Parathyroid adenoma (tissue), 2 donors: ENCODE measurements around the gene DNAJA1.

Experiments
- H2AFZ ChIP-seq: fragments of 300-600 bp; sonication (generic); one replicate; pipeline ENCODE4 v1.7.0; 2017; ENCODE audit warnings: antibody characterized with exemption, mild to moderate bottlenecking
- H3K27ac ChIP-seq: fragments of 300-600 bp; sonication (generic); one replicate; pipeline ENCODE4 v1.7.0; 2017
- H3K27me3 ChIP-seq: fragments of 300-600 bp; sonication (generic); one replicate; pipeline ENCODE4 v1.7.0; 2017; ENCODE audit warnings: low read length; ENCODE audit not compliant: control insufficient read depth, insufficient read depth
- H3K36me3 ChIP-seq: fragments of 300-600 bp; sonication (generic); one replicate; pipeline ENCODE4 v1.7.0; 2017; ENCODE audit warnings: low read length; ENCODE audit not compliant: control insufficient read depth, insufficient read depth
- H3K4me1 ChIP-seq: fragments of 300-600 bp; sonication (generic); one replicate; pipeline ENCODE4 v1.7.0; 2017; ENCODE audit warnings: control low read depth
- H3K4me2 ChIP-seq: fragments of 300-600 bp; sonication (generic); one replicate; pipeline ENCODE4 v1.7.0; 2017; ENCODE audit warnings: low read length
- H3K4me3 ChIP-seq: fragments of 300-600 bp; sonication (generic); one replicate; pipeline ENCODE4 v1.7.0; 2017; ENCODE audit warnings: low read depth, low read length
- H3K79me2 ChIP-seq: fragments of 300-600 bp; sonication (generic); one replicate; pipeline ENCODE4 v1.7.0; 2017; ENCODE audit warnings: control low read depth
- H3K9ac ChIP-seq: fragments of 300-600 bp; sonication (generic); one replicate; pipeline ENCODE4 v1.7.0; 2017; ENCODE audit warnings: mild to moderate bottlenecking
- H3K9me3 ChIP-seq: fragments of 300-600 bp; sonication (generic); one replicate; pipeline ENCODE4 v1.7.0; 2017; ENCODE audit warnings: low read length; ENCODE audit not compliant: control insufficient read depth
- CTCF ChIP-seq: fragments of 300-600 bp; sonication (generic); IDR thresholded peaks from one replicate; pipeline ENCODE4 v1.7.0; 2017; ENCODE audit warnings: antibody characterized with exemption, mild to moderate bottlenecking
- donor health status: primary hyperparathyroidism.

Gene DNAJA1

GRCh38 chr9:33032292-33032691 lies 7.2 kb downstream of the DNAJA1 start:
- peaks cover 9% of the 10 kb centered on the region for H3K4me1 ChIP-seq
- no peak overlapping the region for H3K4me2 ChIP-seq
- no peak overlapping the region for H3K9ac ChIP-seq
- no peak overlapping the region for H3K27ac ChIP-seq
- peaks cover 4% of the 10 kb centered on the region for H3K79me2 ChIP-seq
- no peak overlapping the region for H2AFZ ChIP-seq
- no peaks in the 10 kb centered on the region for H3K27me3 ChIP-seq
- no peaks in the 10 kb centered on the region for H3K9me3 ChIP-seq
- H3K4me3 ChIP-seq, result no peak overlapping the region
- TF ChIP-seq CTCF, result no peak
- H3K36me3 ChIP-seq, result no peaks in the 10 kb centered on the region

GRCh38 chr9:33032865-33033264 lies 7.8 kb downstream of the DNAJA1 start:
- H3K36me3 ChIP-seq, result peaks cover 2% of the 10 kb centered on the region
- no peaks in the 10 kb centered on the region for H3K79me2 ChIP-seq
- no peaks in the 10 kb centered on the region for H3K9me3 ChIP-seq
- H3K27ac ChIP-seq, result no peak overlapping the region
- no peak overlapping the region for H3K4me3 ChIP-seq
- no peak overlapping the region for H2AFZ ChIP-seq
- no peak for TF ChIP-seq CTCF
- H3K4me2 ChIP-seq, result no peak overlapping the region
- H3K9ac ChIP-seq, result no peak overlapping the region
- peaks cover 9% of the 10 kb centered on the region for H3K4me1 ChIP-seq
- no peaks in the 10 kb centered on the region for H3K27me3 ChIP-seq

GRCh38 chr9:33040792-33041431 lies 15.8 kb downstream of the DNAJA1 start:
- no peaks in the 10 kb centered on the region for H3K9me3 ChIP-seq
- H3K27me3 ChIP-seq, result no peaks in the 10 kb centered on the region
- no peak overlapping the region for H3K9ac ChIP-seq
- H3K36me3 ChIP-seq, result peaks cover 2% of the 10 kb centered on the region
- no peak overlapping the region for H3K4me3 ChIP-seq
- TF ChIP-seq CTCF, result no peak
- no peak overlapping the region for H2AFZ ChIP-seq
- no peaks in the 10 kb centered on the region for H3K79me2 ChIP-seq
- H3K27ac ChIP-seq, result no peak overlapping the region
- H3K4me1 ChIP-seq, result no peaks in the 10 kb centered on the region
- H3K4me2 ChIP-seq, result no peak overlapping the region

- peaks cover 2% of the 10 kb centered on the region for H3K36me3 ChIP-seq
- no peak overlapping the region for H3K27ac ChIP-seq
Observed at GRCh38 chr9:33041432-33042188, 16.5 kb downstream of the DNAJA1 start.

More at GRCh38 chr9:33041432-33042188, 16.5 kb downstream of the DNAJA1 start:
- no peaks in the 10 kb centered on the region for H3K27me3 ChIP-seq
- H3K4me1 ChIP-seq, result no peaks in the 10 kb centered on the region
- no peak overlapping the region for H3K9ac ChIP-seq
- no peak overlapping the region for H2AFZ ChIP-seq
- H3K4me3 ChIP-seq, result no peak overlapping the region
- H3K9me3 ChIP-seq, result no peaks in the 10 kb centered on the region
- no peak overlapping the region for H3K4me2 ChIP-seq
- H3K79me2 ChIP-seq, result no peaks in the 10 kb centered on the region
- no peak for TF ChIP-seq CTCF
